Umbilical cord (tissue), 2 donors: ENCODE measurements around the gene PAQR4. TPM values are rescaled to one million over a fixed set of nuclear protein-coding genes. Genes with fewer than 3 reads are reported as not detected.

ENCODE experiments used
- DNase-seq: peaks from one replicate; pipeline ENCODE4 v3.0.0-alpha.2; 2015; ENCODE audit warnings: low spot score
- total RNA-seq: library from RNA; depleted of rRNA; stranded (reverse); fragments of >200 nt; gene quantifications from one replicate; pipeline ENCODE4 v1.2.3, GENCODE V29; 2014; ENCODE audit warnings: low replicate concordance; ENCODE audit not compliant: insufficient read depth

Gene PAQR4
- total RNA-seq, 1 donor from 2014 or later = 5.8 TPM

- peak; percentile 94 for DNase-seq
These were observed 11.4 kb downstream of the PAQR4 start, which contains the start of gene PKMYT1 for GRCh38 chr16:2980227-2981176. TSS of gene PKMYT1 (minus strand) at chr16:2980446. CDS start at chr16:2979657, 789 bp downstream.

GRCh38 chr16:2981177-2981898 lies 12.2 kb downstream of the PAQR4 start:
- no peak for DNase-seq

- no peak for DNase-seq
These were observed 12.7 kb downstream of the PAQR4 start for GRCh38 chr16:2981899-2982250.

GRCh38 chr16:2982402-2982801 lies 13.3 kb downstream of the PAQR4 start:
- no peak for DNase-seq

- DNase-seq = peak; percentile 74
These were observed 14.6 kb downstream of the PAQR4 start for GRCh38 chr16:2983706-2984136.

- DNase-seq = no peak
These were observed 16.3 kb downstream of the PAQR4 start for GRCh38 chr16:2985462-2985861.

- DNase-seq = no peak
These were observed 16.8 kb downstream of the PAQR4 start for GRCh38 chr16:2985893-2986355.

- no peak for DNase-seq
These were observed 17.6 kb downstream of the PAQR4 start for GRCh38 chr16:2986623-2987188.

GRCh38 chr16:2987286-2987685 lies 18.1 kb downstream of the PAQR4 start:
- no peak for DNase-seq

GRCh38 chr16:2987833-2988232 lies 18.7 kb downstream of the PAQR4 start:
- peak; percentile 82 for DNase-seq

- no peak for DNase-seq
These were observed 19.5 kb downstream of the PAQR4 start for GRCh38 chr16:2988590-2989099.

- no peak for DNase-seq
These were observed 21.7 kb downstream of the PAQR4 start for GRCh38 chr16:2990891-2991290.

- no peak for DNase-seq
These were observed 22.6 kb downstream of the PAQR4 start for GRCh38 chr16:2991566-2992261.

GRCh38 chr16:2992383-2993081 lies 23.4 kb downstream of the PAQR4 start:
- no peak for DNase-seq

GRCh38 chr16:2996298-2996697 lies 27.1 kb downstream of the PAQR4 start:
- no peak for DNase-seq

- no peak for DNase-seq
These were observed 30.8 kb downstream of the PAQR4 start for GRCh38 chr16:2999929-3000328.

- no peak for DNase-seq
These were observed 31.4 kb downstream of the PAQR4 start for GRCh38 chr16:3000540-3000939.

- no peak for DNase-seq
These were observed 32.2 kb downstream of the PAQR4 start for GRCh38 chr16:3001316-3001715.

GRCh38 chr16:3003582-3004270 lies 34.6 kb downstream of the PAQR4 start:
- peak; percentile 99 for DNase-seq

- DNase-seq = no peak
These were observed 35.2 kb downstream of the PAQR4 start for GRCh38 chr16:3004319-3004718.
